NOMO-1 treated with DMSO at 0.1 percent for 48 hours (cell line): ENCODE measurements around the gene SFTPD.

ENCODE experiments used
- DNase-seq: peaks from one replicate; lab custom pipeline; 2025; ENCODE audit not compliant: unreplicated experiment; lab: John Stamatoyannopoulos, UW

Gene SFTPD

GRCh38 chr10:79946271-79947082 is 2.4 kb downstream of the SFTPD start:
- DNase-seq: no peak

- DNase-seq: no peak
These were observed 4.2 kb downstream of the SFTPD start for GRCh38 chr10:79944428-79945395.

- DNase-seq: no peak
These were observed 5.0 kb downstream of the SFTPD start for GRCh38 chr10:79943871-79944270.

GRCh38 chr10:79942261-79943185 is 6.4 kb downstream of the SFTPD start:
- no peak for DNase-seq

- no peak for DNase-seq
These were observed 7.2 kb downstream of the SFTPD start for GRCh38 chr10:79941585-79942210.

GRCh38 chr10:79941146-79941545 is 7.8 kb downstream of the SFTPD start:
- DNase-seq: no peak

- DNase-seq: no peak
These were observed 8.5 kb downstream of the SFTPD start for GRCh38 chr10:79940431-79940830.

GRCh38 chr10:79939969-79940368 is 8.9 kb downstream of the SFTPD start:
- no peak for DNase-seq

GRCh38 chr10:79938728-79939406 is 10.0 kb downstream of the SFTPD start:
- peak; percentile 94 for DNase-seq

- no peak for DNase-seq
These were observed 11.2 kb downstream of the SFTPD start for GRCh38 chr10:79937701-79938151.

GRCh38 chr10:79936625-79937615 is 12.0 kb downstream of the SFTPD start:
- DNase-seq: no peak

GRCh38 chr10:79933961-79934360 is 14.9 kb downstream of the SFTPD start:
- DNase-seq: no peak

- DNase-seq: no peak
These were observed 16.0 kb downstream of the SFTPD start for GRCh38 chr10:79932841-79933379.

GRCh38 chr10:79932307-79932706 is 16.6 kb downstream of the SFTPD start:
- DNase-seq: no peak

- no peak for DNase-seq
These were observed 18.2 kb downstream of the SFTPD start for GRCh38 chr10:79930751-79931150.

GRCh38 chr10:79930267-79930666 is 18.6 kb downstream of the SFTPD start:
- no peak for DNase-seq

GRCh38 chr10:79929409-79929904 is 19.4 kb downstream of the SFTPD start:
- peak; percentile 31 for DNase-seq

- DNase-seq: no peak
These were observed 20.8 kb downstream of the SFTPD start for GRCh38 chr10:79928028-79928583.
